ENCODE data around the gene HCRTR1. TPM values are rescaled to one million over a fixed set of nuclear protein-coding genes. Genes with fewer than 3 reads are reported as not detected.

Gene HCRTR1
- total RNA-seq, 2 donors from 2014 or later, result not detected

- H3K4me1 ChIP-seq (replicated peaks), result no peaks in the 10 kb centered on the region
- peak overlapping the region; percentile 77 to 79 for H3K27ac ChIP-seq
- no peaks in the 10 kb centered on the region for H3K27me3 ChIP-seq (replicated peaks; ENCODE audit: insufficient read depth)
- WGBS, result 37% methylated on average over 6 of the region's 6 CpGs
- no peaks in the 10 kb centered on the region for H3K36me3 ChIP-seq
- peak overlapping the region; percentile 36 to 42 for H3K4me3 ChIP-seq
- H3K9me3 ChIP-seq, result no peaks in the 10 kb centered on the region
- intact Hi-C loops (cut with DNase I), result loop anchor here (5.0 kb wide), 1 partner anchor 135 kb away; no protein-coding TSS in a partner anchor
- TF ChIP-seq POLR2A (IDR thresholded peaks at IDR 0.05) (no peak), POLR2AphosphoS5 (IDR thresholded peaks at IDR 0.05) (no peak)
- DNase-seq (ENCODE audit: low spot score), result no peak
These were observed 39.8 kb upstream of the HCRTR1 start for GRCh38 chr1:31577515-31578192.

DNA sequence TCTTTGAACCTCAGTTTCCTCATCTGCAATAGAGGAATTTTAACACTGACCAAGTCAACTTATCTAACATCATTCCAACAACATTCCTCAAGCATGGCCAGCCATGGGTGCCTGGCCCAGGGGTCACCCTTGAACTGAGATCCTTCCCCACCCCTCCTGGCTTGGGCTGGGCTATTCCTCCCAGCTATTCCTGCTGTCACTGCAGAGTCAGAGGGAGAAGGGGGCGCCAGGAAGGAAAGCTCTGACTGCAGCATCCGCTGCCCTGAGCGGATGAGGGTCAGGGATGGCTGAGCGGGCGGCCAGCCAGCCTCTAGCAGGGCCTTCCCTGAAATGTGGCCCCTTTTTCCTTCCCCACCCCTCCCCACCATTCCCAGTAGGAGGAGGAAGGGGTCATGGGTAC lies 38.1 kb upstream of the HCRTR1 start:
- H3K9me3 ChIP-seq, result no peaks in the 10 kb centered on the region
- no peak overlapping the region for H3K4me3 ChIP-seq
- peak overlapping the region; percentile 66 to 68 for H3K27ac ChIP-seq
- no peaks in the 10 kb centered on the region for H3K27me3 ChIP-seq (replicated peaks; ENCODE audit: insufficient read depth)
- TF ChIP-seq POLR2AphosphoS5 (IDR thresholded peaks at IDR 0.05), result no peak
- TF ChIP-seq POLR2A (IDR thresholded peaks at IDR 0.05), result no peak
- no peak for TF ChIP-seq CTCF (IDR thresholded peaks at IDR 0.05)
- 57% methylated on average over 5 of the region's 5 CpGs for WGBS
- intact Hi-C loops (cut with DNase I), result loop anchor here (5.0 kb wide), 1 partner anchor 133 kb away; no protein-coding TSS in a partner anchor
- no peak for DNase-seq (ENCODE audit: low spot score)
- no peaks in the 10 kb centered on the region for H3K4me1 ChIP-seq (replicated peaks)
- no peaks in the 10 kb centered on the region for H3K36me3 ChIP-seq

DNA sequence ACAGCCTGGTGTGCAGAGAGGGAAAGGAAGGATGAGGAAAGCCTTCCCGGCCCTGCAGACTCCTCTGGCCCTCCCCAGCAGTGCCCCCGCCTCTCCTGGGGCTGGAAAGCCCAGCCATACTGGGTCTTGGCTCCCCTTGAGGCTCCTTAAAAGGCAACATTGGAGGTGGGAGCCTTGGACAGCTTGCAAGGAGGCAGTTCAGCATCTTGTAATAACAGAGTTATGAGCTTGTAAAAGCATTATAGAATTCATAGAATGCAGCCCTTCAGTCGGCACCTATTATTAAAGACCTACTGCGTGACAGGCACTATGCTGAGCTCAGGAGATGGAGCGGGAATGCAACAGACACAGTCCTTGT lies 37.0 kb upstream of the HCRTR1 start:
- H3K27me3 ChIP-seq (replicated peaks; ENCODE audit: insufficient read depth), result no peaks in the 10 kb centered on the region
- intact Hi-C loops (cut with DNase I), result no loop called here
- H3K4me1 ChIP-seq (replicated peaks), result no peaks in the 10 kb centered on the region

DNA sequence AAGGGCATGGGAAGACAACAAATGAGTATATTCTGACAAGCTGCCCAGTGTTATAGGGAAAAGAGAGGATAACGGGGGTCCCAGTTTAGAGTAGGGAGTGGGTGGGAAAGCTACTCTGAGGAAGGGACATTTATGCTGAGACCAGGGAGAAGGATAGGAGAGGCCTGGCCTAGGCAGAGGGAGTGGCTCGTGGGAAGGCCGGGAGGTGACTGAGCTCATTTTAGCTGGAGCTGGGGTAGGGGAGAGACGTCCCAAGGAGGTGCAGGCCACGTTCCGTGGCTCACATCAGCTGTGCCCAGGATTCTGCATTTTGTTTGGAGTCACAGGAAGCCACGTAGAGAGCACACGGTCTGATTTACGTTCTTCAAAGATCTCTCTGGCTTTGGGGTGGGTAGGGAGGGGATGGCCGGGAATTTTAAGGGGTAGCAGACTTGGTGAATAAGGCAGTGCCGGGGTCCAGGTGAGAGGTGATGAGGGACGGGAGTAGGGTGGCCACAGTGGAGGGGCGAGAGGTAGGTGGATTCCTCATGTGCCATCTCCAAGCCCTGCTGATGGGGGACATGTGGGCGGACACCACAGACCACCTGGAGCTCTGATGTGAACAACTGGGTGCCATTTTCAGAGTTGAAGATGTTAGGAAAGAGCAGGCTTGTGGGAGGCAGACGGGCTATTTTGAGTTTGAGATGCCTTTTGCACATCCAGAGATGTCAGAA lies 36.4 kb upstream of the HCRTR1 start:
- intact Hi-C loops (cut with DNase I), result no loop called here
- 71% methylated on average over 15 of the region's 15 CpGs for WGBS
- H3K9me3 ChIP-seq, result no peaks in the 10 kb centered on the region
- no peaks in the 10 kb centered on the region for H3K36me3 ChIP-seq
- H3K27me3 ChIP-seq (replicated peaks; ENCODE audit: insufficient read depth), result no peaks in the 10 kb centered on the region
- DNase-seq (ENCODE audit: low spot score), result no peak
- TF ChIP-seq POLR2AphosphoS5 (IDR thresholded peaks at IDR 0.05) (no peak), CTCF (IDR thresholded peaks at IDR 0.05) (no peak), POLR2A (IDR thresholded peaks at IDR 0.05) (no peak)
- H3K4me3 ChIP-seq, result no peak overlapping the region
- H3K27ac ChIP-seq, result peak overlapping the region; percentile 66 to 68
- H3K4me1 ChIP-seq (replicated peaks), result no peaks in the 10 kb centered on the region

More for the DNA sequence above, 37.0 kb upstream of the HCRTR1 start:
- no peak for TF ChIP-seq CTCF (IDR thresholded peaks at IDR 0.05)
- no peak for TF ChIP-seq POLR2A (IDR thresholded peaks at IDR 0.05)
- TF ChIP-seq POLR2AphosphoS5 (IDR thresholded peaks at IDR 0.05), result peak; percentile 64
- no peaks in the 10 kb centered on the region for H3K9me3 ChIP-seq
- DNase-seq (ENCODE audit: low spot score), result peak; percentile 37
- H3K4me3 ChIP-seq, result no peak overlapping the region
- 23% methylated on average over 5 of the region's 5 CpGs for WGBS
- H3K27ac ChIP-seq, result peak overlapping the region; percentile 66 to 68
- H3K36me3 ChIP-seq, result no peaks in the 10 kb centered on the region

DNA sequence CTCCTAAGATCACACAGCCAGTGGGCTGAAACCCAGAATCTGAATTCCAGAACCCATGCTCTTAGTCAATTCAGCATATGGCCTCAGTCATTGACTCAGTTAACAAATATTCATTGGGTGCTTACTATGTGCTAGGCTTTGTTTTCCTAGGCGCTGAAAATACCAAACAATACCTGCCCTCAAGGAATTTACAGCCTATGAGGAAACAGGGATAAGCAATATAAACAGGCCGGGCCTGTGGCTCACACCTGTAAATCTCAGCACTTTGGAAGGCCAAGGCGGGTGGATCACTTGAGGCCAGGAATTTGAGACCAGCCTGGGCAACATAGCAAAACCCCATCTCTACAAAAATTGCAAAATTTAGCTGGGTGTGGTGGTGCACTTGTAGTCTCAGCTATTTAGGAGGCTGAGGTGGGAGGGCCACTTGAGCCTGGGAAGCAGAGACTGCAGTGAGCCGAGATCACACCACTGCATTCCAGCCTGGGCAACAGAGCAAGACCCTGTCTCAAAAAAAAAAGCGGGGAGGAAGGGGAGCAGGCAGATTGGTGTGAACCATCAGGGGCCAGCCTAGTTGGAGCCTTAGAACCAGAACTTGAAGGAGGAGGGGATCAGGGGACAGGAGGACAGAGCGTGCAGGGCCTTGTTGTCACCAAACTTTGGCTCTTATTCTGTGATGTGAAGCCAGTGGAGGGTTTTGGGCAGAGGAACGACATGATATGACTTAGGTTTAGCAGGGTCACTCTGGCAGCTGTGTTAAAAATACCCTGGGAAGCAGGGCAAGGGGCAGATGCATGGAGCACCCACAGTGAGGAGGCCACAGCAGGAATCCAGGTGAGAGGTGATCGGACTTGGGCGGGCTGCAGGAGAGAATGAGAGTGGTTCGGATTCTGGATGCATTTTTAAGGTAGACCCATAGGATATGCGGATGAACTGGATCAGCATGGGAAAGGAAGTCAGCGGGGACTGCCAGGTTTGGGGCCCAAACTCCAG lies 35.4 kb upstream of the HCRTR1 start:
- TF ChIP-seq CTCF (IDR thresholded peaks at IDR 0.05), result no peak
- no peak for TF ChIP-seq POLR2A (IDR thresholded peaks at IDR 0.05)
- TF ChIP-seq POLR2AphosphoS5 (IDR thresholded peaks at IDR 0.05), result no peak
- Histone ChIP-seq H3K27me3 (replicated peaks; ENCODE audit: insufficient read depth) (no peaks in the 10 kb centered on the region), H3K9me3 (no peaks in the 10 kb centered on the region), H3K4me1 (replicated peaks) (no peaks in the 10 kb centered on the region), H3K4me3 (no peak overlapping the region), H3K36me3 (no peaks in the 10 kb centered on the region), H3K27ac (peak overlapping the region; percentile 66 to 68)
- no peak for DNase-seq (ENCODE audit: low spot score)
- 72% methylated on average over 12 of the region's 12 CpGs for WGBS
- intact Hi-C loops (cut with DNase I), result no loop called here
